ENCODE data around the gene ANKS1B.

DNA sequence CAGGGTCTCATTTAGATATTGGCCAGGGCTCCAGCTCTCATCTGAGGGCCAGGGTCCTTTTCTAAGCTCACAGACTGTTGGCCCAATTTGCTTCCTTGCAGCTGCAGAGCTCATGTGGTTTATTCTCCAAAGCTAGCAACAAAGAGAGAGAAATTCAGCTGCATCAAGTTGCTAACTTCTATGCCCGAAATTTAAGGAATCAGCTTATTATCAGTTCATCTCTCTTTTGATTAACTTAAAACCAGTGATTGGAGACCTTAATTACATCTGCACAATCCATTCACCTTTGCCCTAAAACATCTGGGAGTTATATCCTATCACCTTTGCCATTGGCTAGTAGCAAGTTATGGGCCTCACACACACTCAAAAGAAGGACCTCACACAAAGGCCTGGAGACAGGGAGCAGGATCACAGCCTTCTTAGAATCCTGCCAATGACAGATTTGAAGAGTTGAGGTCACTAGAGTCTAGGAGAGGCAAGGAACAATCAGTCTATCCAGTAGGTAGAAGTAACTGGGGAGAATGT, 596.0 kb downstream of the ANKS1B start:
- TF ChIP-seq, protein P1, sequence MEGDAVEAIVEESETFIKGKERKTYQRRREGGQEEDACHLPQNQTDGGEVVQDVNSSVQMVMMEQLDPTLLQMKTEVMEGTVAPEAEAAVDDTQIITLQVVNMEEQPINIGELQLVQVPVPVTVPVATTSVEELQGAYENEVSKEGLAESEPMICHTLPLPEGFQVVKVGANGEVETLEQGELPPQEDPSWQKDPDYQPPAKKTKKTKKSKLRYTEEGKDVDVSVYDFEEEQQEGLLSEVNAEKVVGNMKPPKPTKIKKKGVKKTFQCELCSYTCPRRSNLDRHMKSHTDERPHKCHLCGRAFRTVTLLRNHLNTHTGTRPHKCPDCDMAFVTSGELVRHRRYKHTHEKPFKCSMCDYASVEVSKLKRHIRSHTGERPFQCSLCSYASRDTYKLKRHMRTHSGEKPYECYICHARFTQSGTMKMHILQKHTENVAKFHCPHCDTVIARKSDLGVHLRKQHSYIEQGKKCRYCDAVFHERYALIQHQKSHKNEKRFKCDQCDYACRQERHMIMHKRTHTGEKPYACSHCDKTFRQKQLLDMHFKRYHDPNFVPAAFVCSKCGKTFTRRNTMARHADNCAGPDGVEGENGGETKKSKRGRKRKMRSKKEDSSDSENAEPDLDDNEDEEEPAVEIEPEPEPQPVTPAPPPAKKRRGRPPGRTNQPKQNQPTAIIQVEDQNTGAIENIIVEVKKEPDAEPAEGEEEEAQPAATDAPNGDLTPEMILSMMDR (IDR thresholded peaks at IDR 0.05), result no peak
- no peak for TF ChIP-seq SIN3A (IDR thresholded peaks at IDR 0.05; ENCODE audit: borderline replicate concordance, insufficient read depth, low read depth, low read length)
- TF ChIP-seq POLR2AphosphoS5 (IDR thresholded peaks at IDR 0.05; ENCODE audit: low read depth, low read length), result no peak
- TF ChIP-seq REST (IDR thresholded peaks at IDR 0.05; ENCODE audit: insufficient read depth in 1 of 2, low read depth in 2 of 2, low read length in 1 of 2), result no peak
- TF ChIP-seq TCF7L2 (IDR thresholded peaks at IDR 0.05; ENCODE audit: low read depth, low read length), result no peak
